Measurements from ENCODE around the gene MRFAP1.
"Not testable (repeated sequence)": the region's sequence is repeated elsewhere in the genome, so short reads cannot be mapped to it uniquely, and the experiment has no call there.

MRFAP1 gene

DNA sequence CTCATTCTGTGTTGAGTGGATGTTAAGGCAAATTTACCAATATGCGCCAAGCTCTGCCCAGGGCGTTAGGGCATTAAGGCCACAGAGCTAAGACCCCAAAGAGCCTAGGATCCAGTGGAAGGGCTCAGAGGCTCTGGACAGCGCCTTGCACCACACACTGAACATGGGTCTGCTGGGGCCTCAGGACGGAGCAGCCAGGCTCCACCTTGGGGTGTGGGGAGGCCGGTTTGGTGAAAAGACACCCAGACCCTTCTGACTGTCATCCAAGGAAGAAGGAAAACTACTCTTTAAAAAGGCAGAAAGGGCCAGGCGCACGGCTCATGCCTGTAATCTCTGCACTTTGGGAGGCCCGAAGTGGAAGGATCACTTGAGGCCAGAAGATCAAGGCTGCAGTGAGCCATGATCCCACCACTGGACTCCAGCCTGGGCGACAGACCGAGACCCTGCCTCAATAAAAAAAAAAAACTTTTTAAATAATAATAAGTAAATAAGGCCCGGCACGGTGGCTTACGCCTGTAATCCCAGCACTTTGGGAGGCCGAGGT is 1.3 kb upstream of the MRFAP1 start:
- no peak for DNase-seq

DNA sequence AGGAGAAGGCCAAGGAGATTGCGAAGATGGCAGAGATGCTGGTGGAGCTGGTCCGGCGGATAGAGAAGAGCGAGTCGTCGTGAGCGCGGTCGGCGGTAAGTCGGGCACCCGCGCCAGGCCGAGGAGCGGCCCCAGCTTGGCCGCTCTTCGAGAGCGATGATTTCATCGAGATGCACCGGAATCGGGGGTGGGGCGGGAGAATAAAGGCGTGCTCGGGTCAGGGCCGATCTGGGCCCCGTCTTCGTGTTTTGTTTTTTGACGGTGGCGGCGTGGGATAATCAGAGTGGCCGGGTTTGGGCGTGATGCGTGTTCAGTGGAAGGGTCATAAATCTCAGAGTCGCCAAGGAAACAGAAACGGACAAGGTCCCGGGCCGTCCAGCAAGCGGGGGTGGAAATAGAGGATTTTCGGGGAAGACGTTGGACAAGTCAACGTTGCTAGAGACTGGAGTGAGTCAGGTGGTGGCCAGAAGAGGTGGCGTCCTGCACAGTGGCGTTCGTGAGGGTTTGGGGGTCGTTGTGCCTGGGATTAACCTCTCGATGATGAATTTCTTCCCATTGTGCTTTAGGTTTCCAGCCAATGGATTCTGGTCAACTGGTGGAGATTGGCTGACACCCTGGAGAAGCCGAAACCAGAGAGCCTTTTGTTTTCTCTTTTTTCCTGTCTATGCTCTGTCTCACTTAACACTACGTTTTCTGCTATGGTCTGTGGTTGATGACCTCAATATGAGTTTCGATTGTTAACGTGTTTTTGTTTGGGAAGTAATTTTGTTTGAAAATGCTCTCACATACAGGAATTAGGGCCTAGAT is 882 bp downstream of the MRFAP1 start:
- no peak for DNase-seq

DNA sequence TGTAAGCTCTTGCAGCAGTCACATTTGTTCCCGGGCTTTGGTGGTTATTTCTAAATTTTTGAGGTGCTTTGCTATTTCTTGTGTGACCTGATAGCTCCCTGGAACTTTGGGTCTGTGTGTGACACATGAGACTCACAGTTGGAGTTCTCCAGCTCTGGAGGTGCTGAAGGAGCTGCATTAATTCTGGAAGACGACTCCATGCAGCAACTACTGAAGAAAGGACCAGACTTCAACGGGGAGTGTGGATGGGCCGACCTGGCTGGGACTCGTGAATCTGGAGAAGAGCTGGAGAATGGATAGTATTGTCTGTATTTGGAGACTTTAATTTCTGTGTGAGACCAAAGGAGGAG is 1.5 kb downstream of the MRFAP1 start:
- DNase-seq = no peak

DNA sequence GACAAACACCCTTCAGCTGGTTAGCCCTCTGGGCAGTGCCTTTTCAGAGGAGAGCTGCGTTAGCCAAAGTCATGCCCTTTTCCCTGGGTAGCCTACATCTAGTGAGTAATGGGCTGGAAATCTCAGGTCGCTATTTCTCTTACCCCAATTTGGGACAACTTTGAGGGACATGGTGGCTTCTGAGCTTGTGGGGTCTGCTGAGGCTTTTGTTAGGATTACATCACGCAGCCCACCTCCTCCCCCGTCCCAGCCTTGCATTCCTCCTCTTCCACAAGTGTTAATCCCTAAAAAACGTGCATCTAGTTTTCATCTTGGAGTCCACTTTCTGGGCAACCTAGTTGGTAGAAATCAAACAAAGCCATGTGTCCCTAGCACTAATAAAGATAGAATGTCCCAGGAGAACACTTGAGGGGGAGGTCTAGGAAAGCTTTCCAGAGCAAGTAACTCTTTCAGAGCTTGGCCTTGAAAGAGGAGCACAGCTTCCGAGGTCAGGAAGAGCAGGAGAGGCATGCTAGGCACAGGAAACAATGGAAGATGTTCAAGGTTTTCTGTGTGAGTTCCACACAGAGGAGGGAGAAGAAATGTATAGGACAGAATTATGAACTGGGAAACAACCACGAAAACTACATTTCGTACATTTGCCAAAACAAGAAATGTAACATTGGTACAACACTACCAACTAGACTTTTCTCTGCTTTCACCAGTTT is 2.8 kb downstream of the MRFAP1 start:
- no peak for DNase-seq

DNA sequence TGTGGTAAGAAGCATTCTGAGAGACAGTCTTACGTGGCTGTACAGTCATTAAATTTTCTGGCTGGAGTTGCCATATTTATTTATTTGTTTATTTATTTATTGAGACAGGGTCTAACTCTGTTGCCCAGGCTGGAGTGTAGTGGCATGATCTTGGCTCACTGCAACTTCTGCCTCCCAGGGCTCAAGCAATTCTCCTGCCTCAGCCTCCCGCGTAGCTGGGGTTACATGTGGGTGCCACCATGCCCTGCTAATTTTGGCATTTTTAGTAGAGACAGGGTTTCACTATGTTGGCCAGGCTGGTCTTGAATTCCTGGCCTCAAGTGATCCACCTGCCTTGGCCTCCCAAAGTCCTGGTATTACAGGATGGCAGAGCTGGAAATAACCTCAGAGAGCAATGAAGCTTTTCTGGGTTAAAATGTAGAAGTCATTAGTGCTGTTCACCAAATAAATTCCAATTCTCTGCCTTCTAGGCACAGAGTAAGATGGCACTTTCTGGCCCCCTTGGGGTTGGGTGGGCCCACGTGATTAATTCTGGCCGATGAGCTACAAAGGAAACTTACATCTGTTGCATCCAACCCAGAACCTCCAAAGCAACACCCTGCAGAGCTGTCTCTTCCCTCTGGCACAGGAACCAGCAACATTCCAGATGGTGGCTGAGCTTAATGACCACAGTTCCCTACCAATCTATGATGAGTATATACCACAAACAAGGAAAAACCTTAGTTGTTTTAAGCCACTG is 4.5 kb downstream of the MRFAP1 start:
- no peak for DNase-seq

DNA sequence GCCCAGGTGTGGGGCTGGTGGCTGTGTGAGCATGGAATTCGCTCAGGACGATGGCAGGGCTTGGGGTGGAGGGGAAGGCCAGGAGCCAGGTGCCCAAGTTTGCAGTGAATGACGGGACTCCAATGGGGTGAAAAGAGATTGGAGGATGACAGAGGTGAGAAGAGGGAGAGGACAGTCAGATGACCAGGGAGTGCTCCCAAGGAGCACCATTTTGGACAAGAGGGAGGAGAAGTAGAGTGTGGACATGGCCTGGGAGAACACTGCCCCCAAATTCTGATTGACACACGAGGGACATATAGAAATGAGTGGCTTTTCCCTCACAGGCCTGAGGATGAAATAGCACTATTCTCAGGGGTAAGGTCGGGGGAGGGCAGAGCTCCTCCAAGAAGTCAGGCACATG is 6.7 kb downstream of the MRFAP1 start:
- DNase-seq = no peak

DNA sequence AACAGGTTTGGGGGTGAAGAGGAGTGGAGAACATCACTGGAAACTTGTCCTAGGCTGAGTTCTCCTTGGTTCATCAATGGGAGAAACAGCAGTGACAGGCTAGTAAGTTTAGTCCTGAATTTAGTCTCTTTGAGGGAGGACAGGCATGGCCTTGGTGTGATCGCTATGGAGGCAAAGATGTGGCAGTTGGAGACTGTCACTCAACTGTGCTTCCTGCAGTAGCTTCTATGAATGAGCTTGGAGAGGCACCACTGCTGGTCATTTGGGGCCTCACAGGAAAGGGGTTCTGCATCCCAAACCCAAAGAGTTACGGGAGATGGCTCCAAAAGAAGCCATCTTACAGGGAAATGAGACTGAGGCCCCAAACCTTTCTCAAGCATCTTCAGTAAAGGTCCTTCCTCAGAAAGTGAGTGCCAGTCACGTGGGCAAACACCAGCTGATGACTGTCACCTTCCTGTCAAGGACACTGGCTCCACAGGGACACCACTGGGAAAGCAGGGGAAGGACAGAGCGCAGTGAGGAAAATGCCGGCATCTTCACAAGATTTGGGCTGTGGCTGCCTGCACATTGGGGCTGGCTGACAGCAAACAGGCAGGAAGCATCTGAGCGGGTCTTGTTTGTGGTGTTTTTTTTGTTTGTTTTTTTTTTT is 7.2 kb downstream of the MRFAP1 start:
- DNase-seq = no peak

DNA sequence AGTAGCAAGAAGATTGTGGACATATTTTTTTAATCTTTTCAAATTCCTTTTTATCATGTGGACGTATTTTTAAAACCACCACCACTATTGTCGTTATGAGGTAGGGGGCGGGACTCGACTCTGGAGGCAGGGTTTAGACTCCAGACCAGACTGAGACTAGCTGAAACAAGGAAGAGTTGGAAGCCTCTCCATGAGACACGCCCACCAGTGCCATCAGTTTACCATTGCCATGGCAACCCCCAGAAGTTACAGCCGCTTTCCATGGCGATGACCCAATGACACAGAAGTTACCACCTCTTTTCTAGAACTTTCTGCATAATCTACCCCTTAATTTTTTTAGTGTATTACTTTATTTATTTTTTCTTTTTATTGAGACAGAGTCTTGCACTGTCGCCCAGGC is 8.7 kb downstream of the MRFAP1 start:
- DNase-seq = no peak

DNA sequence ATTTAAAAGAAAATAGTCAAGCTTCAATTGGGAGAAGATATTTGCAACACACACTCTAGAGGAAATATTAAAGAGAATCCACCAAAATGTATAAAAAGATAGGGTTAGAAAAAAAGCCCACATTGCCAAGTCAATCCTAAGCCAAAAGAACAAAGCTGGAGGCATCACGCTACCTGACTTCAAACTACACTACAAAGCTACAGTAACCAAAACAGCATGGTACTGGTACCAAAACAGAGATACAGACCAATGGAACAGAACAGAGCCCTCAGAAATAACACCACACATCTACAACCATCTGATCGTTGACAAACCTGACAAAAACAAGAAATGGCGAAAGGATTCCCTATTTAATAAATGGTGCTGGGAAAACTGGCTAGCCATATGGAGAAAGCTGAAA is 13.7 kb downstream of the MRFAP1 start:
- DNase-seq = not testable (repeated sequence)

DNA sequence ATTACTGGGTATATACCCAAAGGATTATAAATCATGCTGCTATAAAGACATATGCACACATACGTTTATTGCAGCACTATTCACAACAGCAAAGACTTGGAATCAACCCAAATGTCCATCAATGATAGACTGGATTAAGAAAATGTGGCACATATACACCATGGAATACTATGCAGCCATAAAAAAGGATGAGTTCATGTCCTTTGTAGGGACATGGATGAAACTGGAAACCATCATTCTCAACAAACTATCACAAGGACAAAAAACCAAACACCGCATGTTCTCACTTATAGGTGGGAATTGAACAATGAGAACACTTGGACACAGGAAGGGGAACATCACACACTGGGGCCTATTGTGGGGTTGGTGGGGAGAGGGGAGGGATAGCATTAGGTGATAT is 14.8 kb downstream of the MRFAP1 start:
- DNase-seq = not testable (repeated sequence)

DNA sequence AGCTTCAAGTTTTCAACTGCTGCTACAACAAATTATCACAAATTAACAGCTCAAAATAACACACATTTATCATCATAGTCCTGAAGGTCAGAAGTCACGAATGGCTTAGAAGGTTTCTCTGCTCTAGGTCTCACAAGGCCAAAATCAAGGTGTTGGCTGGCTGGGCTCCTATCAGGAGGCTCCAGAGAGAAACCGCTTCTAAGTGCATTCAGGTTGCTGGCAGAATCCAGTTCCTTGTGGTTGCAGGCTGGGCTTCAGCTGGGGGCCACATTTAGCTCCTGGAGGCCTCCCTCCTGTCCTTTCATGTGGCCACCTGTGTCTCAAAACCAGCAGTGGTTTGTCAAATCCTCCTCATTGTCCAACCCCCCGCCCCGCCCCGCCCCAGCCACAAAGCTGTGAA is 15.4 kb downstream of the MRFAP1 start:
- no peak for DNase-seq

DNA sequence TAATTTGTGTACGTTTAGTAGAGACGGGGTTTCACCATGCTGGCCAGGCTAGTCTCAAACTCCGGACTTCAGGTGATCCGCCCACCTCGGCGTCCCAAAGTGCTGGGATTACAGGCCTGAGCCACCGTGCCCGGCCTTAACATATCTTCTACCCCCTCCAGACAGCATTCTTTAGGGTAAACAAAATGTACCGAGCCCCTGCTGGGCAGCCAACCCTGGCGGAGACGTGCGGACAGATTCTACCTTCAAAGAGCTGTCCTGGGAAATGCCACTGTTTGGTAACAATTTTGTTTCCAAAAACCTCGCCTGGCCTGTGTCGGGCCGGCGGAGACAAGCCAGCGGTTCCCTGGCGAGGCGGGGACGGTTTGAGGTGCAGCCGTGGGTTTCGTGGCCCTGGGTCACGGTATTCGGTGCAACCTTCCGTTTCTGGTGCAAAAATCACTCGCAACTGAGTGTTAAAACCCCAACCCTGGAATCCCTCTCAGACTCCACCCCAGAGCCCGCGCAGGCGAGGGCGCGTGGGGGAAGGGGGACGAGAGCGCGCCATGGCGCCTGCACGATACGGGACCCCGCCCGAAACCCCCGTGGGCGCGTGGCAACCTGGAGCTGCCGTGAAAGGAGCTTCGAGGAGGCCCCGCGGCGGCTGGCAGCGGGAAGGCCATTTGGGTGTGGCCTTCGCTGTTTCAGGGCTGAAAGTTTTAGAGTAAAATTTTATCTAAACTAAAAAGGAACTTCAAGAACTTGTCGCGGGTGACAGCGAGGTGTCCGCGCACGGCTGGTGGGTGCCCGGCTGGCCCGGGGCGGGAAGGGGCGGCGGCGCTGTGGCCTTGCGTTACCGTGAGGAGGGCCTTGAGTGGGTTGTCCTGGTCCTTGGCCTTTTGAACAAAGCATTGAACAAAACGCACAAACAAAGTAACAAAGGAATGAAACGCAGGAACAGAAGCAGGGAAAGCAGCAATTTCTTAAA is 17.0 kb downstream of the MRFAP1 start:
- no peak for DNase-seq

DNA sequence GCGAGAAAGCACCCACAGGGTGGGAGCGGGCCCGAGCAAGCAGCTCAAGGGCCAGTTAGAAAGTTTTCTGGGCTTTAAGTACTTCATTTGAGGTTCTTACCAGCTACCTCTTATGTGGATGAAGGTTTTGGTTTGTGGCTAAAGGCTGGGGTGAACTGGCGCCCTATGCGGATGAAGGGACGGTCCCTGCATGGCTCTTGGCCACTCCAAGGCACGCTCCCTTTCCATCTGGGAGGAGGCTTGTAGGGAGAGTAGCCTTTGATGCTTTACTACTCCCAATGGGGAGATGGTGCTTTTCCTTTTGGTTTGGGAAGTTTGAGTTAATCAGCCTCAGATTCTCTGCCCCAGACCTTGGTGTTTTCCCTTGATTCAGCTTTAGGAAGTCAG is 17.7 kb downstream of the MRFAP1 start:
- no peak for DNase-seq

DNA sequence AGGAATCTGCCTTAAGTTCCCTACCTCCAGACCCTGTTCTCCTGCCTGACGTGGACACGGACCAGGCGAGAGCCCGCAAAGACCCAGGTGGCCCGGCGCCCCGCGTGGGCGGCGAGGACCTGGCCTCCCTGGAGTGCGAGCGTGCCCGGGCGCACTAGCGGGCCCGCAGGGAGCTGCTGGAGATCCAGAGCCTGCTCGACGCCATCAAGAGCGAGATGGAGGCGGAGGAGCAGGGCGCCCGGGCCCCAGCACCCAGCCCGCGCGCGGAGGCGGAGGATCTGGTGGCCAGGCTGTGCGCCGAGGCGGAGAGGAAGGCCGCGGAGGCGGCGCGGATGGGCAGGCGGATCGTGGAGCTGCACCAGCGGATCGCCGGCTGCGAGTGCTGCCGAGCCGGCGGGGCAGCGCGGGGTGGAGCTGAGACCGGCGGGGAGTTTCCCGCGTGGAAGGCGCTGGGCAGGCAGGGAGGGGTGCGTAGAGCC is 18.2 kb downstream of the MRFAP1 start:
- DNase-seq = no peak

DNA sequence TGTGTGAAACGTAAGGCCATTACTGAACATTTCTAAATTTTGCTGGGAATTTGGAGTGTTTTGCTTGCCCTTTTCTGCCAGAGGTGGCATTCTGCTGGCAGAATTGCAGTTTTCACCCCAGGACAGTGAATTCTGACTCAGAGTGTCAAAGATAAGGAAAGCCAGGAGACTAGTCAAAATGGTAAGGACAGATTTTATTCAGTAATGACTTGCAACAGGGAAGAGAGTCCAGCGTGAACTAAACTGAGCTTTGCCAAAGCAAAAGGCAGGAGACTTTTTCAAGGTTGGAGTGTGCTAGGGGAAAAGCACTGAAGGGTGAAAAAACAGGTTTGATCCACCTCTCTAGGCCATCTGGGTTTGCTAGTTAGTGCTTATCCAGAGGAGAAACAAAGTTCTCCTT is 19.4 kb downstream of the MRFAP1 start:
- no peak for DNase-seq

DNA sequence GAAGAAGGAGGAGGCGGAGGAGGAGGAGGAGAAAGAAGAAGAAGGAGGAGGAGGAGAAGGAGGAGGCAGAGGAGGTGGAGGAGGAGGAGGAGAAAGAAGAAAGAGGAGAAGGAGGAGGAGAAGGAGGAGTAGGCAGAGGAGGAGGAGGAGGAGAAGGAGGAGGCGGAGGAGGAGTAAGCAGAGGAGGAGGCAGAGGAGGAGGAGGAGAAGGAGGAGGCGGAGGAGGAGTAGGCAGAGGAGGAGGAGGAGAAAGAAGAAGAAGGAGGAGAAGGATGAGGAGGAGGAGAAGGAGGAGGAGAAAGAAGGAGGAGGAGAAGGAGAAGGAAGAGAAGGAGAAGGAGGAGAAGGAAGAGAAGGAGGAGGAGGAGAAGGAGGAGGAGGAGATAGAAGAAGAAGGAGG is 19.9 kb downstream of the MRFAP1 start:
- no peak for DNase-seq

DNA sequence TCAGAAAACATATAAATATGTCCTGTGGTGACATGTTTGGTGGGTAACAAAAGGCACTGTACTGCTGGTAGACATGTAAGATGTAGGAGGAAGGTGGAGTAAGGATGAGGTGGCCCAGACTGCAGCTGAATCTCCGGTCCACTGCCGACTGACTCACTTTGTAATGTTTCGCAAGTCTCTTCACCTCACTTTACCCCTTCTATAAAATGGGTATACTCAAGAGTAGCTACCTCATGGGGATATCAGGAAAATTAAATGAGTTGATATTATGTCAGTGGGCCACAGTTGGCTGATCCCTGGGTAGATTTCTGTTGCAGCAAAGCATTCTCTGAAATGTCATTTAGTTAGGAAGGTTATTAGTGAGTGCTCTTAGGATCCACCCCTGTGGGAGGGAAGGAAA is 22.1 kb downstream of the MRFAP1 start:
- no peak for DNase-seq

DNA sequence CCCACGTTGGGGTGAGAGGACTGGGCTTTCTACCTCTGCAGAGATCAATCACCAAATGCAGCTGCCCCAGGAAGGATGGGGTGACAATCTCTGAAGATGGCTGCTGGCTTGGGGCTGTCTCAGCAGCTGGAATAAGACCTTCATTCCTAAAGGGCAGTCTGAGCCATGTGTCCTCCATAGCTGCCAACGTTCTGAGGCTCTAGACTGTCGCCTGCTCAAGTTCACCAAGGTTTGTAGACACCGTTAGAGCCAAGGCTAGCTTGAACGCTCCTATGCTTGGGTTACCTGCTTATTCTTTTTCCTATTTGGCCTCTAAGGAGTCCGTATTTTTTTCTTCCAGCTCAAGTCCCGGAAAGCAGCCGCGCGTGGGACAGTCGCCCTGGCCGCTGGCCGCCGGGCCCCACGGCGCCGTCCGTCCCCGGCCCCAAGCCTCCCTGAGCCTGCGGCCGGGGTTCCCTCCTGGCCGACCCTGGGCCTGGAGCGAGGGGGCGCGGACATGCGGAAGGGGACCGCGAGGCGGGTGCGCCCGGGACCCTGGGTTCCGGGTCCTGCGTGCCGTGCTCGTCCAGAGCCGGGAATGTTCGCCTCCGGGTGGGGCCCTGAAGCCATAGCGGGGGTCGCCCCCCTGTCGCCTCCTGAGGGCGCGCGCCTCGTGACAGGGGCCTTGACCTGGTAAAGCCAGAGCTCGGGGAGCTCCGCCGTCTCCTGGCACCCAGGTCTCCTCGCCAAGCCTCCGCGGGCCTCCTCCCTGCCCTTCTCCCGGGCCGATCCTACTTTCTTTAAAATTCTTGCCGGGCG is 23.3 kb downstream of the MRFAP1 start:
- DNase-seq = no peak

DNA sequence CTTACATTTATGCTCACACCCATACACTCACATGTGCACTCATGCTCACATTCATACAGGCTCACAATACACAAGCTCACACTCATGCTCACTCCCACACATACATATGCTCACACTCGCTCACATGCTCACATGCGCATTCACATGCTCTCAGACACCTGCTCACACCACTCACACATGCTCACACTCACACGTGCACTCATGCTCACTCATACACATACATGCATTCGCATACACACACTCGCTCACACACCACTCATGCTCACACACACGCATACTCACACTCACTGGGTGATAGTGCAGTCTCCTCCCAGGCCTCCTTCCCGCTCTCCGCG is 24.8 kb downstream of the MRFAP1 start:
- no peak for DNase-seq

DNA sequence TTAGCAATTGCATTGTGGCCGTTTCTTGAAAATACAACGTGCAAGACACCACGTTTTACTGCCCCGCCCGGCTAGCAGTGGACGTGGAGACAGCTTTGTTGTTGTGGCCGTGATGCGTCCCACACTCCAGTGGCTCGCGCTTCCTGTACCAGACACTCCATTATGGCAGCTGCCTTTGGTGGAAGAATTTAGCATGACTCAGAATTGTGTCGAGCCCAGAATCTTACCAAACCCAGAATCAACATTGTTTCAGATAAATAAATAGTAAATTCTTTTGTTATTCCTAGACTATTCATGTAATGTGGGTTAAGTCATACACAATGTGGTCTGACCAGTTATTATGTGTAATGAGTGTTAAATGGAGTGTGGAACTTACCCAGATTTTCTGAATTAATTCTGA is 27.9 kb downstream of the MRFAP1 start:
- DNase-seq = no peak

DNA sequence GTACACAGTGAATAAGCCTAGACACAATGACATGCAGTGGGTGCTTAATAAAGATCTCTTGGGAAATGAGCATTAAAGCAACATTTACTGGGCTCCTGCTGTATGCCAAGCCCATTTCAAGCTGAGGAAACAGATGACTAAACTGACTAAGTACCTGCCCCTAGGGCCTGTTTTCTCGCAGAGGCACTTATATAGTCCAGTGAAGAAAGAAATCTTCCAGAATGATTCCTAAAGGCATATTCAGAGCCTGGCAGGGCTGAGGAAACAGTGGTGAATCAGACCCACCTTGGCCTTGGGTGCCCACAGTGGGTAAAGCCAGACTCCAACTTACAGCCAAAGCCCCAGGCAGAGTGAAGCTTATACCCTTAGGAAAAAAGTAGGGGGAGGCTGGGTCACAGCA is 31.2 kb downstream of the MRFAP1 start:
- no peak for DNase-seq
